OCI-LY7 (cell line): ENCODE measurements around the gene PRKD2. TPM values are rescaled to one million over a fixed set of nuclear protein-coding genes. Genes with fewer than 3 reads are reported as not detected.

Experiments
- BruUV-seq: library from RNA; stranded (reverse); fragments of 400-500 nt; replicated peaks from 2 replicates; lab custom pipeline; 2021; lab: Mats Ljungman, UMichigan
- CTCF ChIA-PET: fragments of 300-600 bp; sonication (Branson Sonifier 250); formaldehyde crosslinking; loops from one replicate; lab custom pipeline; 2022; ENCODE audit warnings: antibody characterized with exemption; ENCODE audit not compliant: unreplicated experiment; lab: Charles Lee
- POLR2A ChIA-PET: fragments of 300-600 bp; sonication (Branson Sonifier 250); formaldehyde crosslinking; loops from one replicate; lab custom pipeline; 2022; ENCODE audit warnings: antibody characterized with exemption; lab: Charles Lee
- DNase-seq: peaks from one replicate; pipeline ENCODE4 v3.0.0-alpha.2; 2015; ENCODE audit warnings: low spot score
- H2AFZ ChIP-seq: fragments of 200-600 bp; sonication (generic), shearing (Covaris generic); 2 replicates; pipeline ENCODE4 v1.6.1; 2014; ENCODE audit warnings: mild to moderate bottlenecking, antibody characterized with exemption, low read length, moderate library complexity
- H3K27ac ChIP-seq: fragments of 200-600 bp; sonication (generic); 2 replicates; pipeline ENCODE4 v1.5.1; 2014; ENCODE audit warnings: mixed run types, low read depth, mild to moderate bottlenecking, moderate library complexity, low read length, inconsistent platforms; ENCODE audit not compliant: poor library complexity, severe bottlenecking
- H3K36me3 ChIP-seq: fragments of 200-600 bp; sonication (generic); 2 replicates; pipeline ENCODE4 v1.6.1; 2014; ENCODE audit warnings: mild to moderate bottlenecking, antibody characterized with exemption, low read length, moderate library complexity, mixed read lengths; ENCODE audit not compliant: insufficient read depth
- H3K4me1 ChIP-seq: fragments of 200-600 bp; sonication (generic); 2 replicates; pipeline ENCODE4 v1.5.1; 2014; ENCODE audit warnings: mild to moderate bottlenecking, low read length; ENCODE audit not compliant: insufficient read depth, poor library complexity, severe bottlenecking
- H3K4me2 ChIP-seq: fragments of 200-600 bp; sonication (generic); 2 replicates; pipeline ENCODE4 v1.6.1; 2014; ENCODE audit warnings: mild to moderate bottlenecking, low read length
- H3K4me3 ChIP-seq: fragments of 200-600 bp; sonication (generic); 2 replicates; pipeline ENCODE4 v1.5.1; 2014; ENCODE audit warnings: mild to moderate bottlenecking, low read depth, low read length; ENCODE audit not compliant: poor library complexity, severe bottlenecking
- H3K79me2 ChIP-seq: fragments of 200-600 bp; sonication (generic); 2 replicates; pipeline ENCODE4 v1.6.1; 2016; ENCODE audit warnings: low read depth, mild to moderate bottlenecking, low read length, moderate library complexity, mixed read lengths; ENCODE audit not compliant: insufficient read depth
- H3K9me2 ChIP-seq: fragments of 200-600 bp; sonication (generic); 2 replicates; pipeline ENCODE4 v1.6.1; 2016; ENCODE audit warnings: mild to moderate bottlenecking, low read length, mixed read lengths; ENCODE audit not compliant: insufficient read depth
- H3K9me3 ChIP-seq: fragments of 200-600 bp; sonication (generic); 2 replicates; pipeline ENCODE4 v1.6.1; 2014; ENCODE audit warnings: mild to moderate bottlenecking, mixed run types, low read length, mixed read lengths
- H4K20me1 ChIP-seq: fragments of 200-600 bp; sonication (generic); 2 replicates; pipeline ENCODE4 v1.6.1; 2014; ENCODE audit warnings: mild to moderate bottlenecking, antibody characterized with exemption, low read length, moderate library complexity, mixed read lengths; ENCODE audit not compliant: insufficient read depth
- EZH2phosphoT487 ChIP-seq: fragments of 200-600 bp; sonication (generic); IDR thresholded peaks from 2 replicates; pipeline ENCODE4 v1.6.1; 2018; ENCODE audit warnings: low read depth, borderline replicate concordance, mild to moderate bottlenecking, mixed run types, antibody characterized with exemption, low read length, moderate library complexity, mixed read lengths
- intact Hi-C: fragments of 100-400 bp; cut with micrococcal nuclease; formaldehyde crosslinking; loops from one replicate; pipeline ENCODE4 v1.10.0; 2022; ENCODE audit not compliant: unreplicated experiment
- total RNA-seq, 2 experiments: library from RNA; depleted of rRNA in 1 of 2; stranded (reverse); fragments of >200 nt in 1 of 2; shearing (Covaris generic) in 1 of 2; gene quantifications; 2 replicates each; pipeline ENCODE4 v1.2.3, GENCODE V29; 2014 to 2022
- TF ChIP-seq, protein P1 (sequence below): fragments of 200-600 bp; sonication (generic); conservative IDR thresholded peaks from 2 replicates; pipeline ENCODE4 v1.5.1; 2014; ENCODE audit warnings: mild to moderate bottlenecking, antibody characterized with exemption, low read length, moderate library complexity, mixed read lengths

The PRKD2 gene
- total RNA-seq, 2 experiments from 2014 or later: 30.5 to 89.2 TPM

DNA sequence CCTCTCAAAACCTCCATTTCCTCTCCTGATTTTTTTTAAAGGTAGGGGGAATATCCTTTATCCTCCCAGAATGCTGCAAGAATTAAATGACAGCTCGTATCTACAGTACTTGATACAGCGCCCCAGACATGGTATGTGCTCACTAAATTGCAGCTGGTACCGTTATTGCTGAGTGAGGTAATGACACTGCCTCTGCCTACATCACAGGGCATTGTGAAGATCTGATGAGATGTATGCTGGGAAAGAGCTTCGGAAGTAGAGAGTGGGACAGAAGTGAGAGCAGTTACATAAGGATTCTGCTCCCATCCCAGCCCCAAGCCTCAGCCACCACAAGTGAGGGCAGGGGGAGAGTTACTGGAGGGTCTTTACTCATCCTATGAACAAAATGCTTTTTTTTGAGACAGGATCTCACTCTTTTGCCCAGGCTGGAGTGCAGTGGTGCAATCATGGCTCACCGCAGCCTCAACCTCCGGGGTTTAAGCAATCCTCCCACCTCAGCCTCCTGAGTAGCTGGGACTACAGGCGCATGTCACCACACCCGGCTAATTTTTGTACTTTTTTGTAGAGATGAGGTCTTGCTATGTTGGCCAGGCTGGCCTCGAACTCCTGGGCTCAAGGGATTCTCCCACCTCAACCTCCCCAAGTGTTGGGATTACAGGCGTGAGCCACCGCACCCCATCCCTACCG, 27.2 kb upstream of the PRKD2 start:
- no TSS peak for BruUV-seq
- Histone ChIP-seq H3K4me3 (peak overlapping the region; percentile 99), H4K20me1 (peaks cover 15% of the 10 kb centered on the region; the same call in 1 of the 2 replicates), H3K27ac (no peak overlapping the region), H3K79me2 (peaks cover 66% of the 10 kb centered on the region), H3K9me2 (no peaks in the 10 kb centered on the region), H3K9me3 (no peaks in the 10 kb centered on the region), H3K4me1 (peaks cover 35% of the 10 kb centered on the region), H3K4me2 (peak overlapping the region; percentile 87), H2AFZ (no peak overlapping the region), H3K36me3 (peaks cover 48% of the 10 kb centered on the region)
- no peak for DNase-seq
- ChIA-PET CTCF (no interaction called here), POLR2A (no interaction called here)
- TF ChIP-seq, protein P1, sequence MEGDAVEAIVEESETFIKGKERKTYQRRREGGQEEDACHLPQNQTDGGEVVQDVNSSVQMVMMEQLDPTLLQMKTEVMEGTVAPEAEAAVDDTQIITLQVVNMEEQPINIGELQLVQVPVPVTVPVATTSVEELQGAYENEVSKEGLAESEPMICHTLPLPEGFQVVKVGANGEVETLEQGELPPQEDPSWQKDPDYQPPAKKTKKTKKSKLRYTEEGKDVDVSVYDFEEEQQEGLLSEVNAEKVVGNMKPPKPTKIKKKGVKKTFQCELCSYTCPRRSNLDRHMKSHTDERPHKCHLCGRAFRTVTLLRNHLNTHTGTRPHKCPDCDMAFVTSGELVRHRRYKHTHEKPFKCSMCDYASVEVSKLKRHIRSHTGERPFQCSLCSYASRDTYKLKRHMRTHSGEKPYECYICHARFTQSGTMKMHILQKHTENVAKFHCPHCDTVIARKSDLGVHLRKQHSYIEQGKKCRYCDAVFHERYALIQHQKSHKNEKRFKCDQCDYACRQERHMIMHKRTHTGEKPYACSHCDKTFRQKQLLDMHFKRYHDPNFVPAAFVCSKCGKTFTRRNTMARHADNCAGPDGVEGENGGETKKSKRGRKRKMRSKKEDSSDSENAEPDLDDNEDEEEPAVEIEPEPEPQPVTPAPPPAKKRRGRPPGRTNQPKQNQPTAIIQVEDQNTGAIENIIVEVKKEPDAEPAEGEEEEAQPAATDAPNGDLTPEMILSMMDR: no peak
- TF ChIP-seq EZH2phosphoT487: no peak
- intact Hi-C loops: no loop called here

DNA sequence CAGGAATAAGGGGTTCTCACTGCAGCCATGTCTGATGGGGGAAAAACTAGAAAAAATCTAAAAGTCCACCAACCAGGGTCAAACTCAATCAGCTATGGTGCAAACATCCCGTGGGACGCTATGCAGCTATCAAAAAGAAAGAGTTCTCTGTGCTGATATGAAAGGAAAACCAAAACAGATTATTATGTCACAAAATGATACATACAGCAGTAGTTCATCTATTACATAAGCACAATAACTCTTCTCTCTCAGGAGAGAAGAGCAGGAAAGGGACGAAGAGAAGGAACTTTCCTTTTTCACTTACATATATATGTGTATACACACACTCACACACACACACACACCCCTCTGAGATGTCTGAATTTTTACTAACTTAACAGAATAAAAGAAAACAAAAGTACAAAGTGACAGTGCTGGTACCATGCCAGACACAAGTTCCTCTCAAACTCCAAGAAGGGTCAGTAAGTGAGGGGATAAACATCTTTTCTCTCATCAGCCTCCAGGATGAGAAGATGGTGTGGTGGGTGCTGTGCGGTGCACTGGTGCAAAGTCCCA, 26.1 kb upstream of the PRKD2 start:
- intact Hi-C loops: no loop called here
- Histone ChIP-seq H3K9me2 (no peaks in the 10 kb centered on the region), H3K9me3 (no peaks in the 10 kb centered on the region), H3K4me3 (no peak overlapping the region), H3K27ac (no peak overlapping the region), H2AFZ (no peak overlapping the region), H3K36me3 (peaks cover 50% of the 10 kb centered on the region), H3K4me2 (0 out of 2 replicates have a peak overlapping the region, but pooled peaks have one; percentile 1), H3K4me1 (peaks cover 35% of the 10 kb centered on the region), H4K20me1 (peaks cover 15% of the 10 kb centered on the region; the same call in 1 of the 2 replicates), H3K79me2 (peaks cover 66% of the 10 kb centered on the region)
- TF ChIP-seq, protein P1: no peak
- no peak for TF ChIP-seq EZH2phosphoT487
- no peak for DNase-seq
- CTCF ChIA-PET: no interaction called here
- POLR2A ChIA-PET: no interaction called here
- TSS peak; percentile 56 for BruUV-seq

DNA sequence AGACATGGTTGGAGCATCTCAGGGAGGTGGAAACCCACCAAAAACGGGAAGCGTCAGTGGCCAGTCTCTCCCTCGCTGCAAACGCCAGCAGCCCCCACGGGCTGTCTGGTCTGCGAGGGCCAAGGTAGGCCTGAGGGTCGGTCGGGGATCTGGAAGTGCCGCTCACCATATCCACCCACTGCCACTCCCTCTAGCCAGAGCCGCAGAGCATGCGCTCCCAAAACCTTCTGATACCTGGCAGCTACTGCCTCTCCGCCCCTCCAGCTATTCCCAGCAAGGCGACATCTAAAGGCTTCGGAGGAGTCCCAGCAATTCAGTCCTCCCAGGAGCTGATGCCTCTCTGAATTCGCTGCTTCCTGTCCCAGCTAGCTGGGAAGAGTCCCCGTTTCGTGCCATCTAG, 24.5 kb upstream of the PRKD2 start:
- CTCF ChIA-PET: interaction anchor here (0.6 kb wide), 1 partner anchor 83 kb away, joined by 12 read pairs; no protein-coding TSS in a partner anchor
- POLR2A ChIA-PET: no interaction called here
- TF ChIP-seq, protein P1: no peak
- no peak for TF ChIP-seq EZH2phosphoT487
- Histone ChIP-seq H3K36me3 (peaks cover 65% of the 10 kb centered on the region), H4K20me1 (peaks cover 15% of the 10 kb centered on the region; the same call in 1 of the 2 replicates), H3K9me2 (no peaks in the 10 kb centered on the region), H3K4me1 (peaks cover 21% of the 10 kb centered on the region), H3K79me2 (peaks cover 66% of the 10 kb centered on the region), H2AFZ (no peak overlapping the region), H3K4me2 (no peak overlapping the region), H3K4me3 (no peak overlapping the region), H3K9me3 (no peaks in the 10 kb centered on the region), H3K27ac (no peak overlapping the region)
- BruUV-seq: no TSS peak
- DNase-seq: no peak
- intact Hi-C loops: no loop called here
